H1 (cell line): ENCODE measurements around the gene FBXO11. TPM values are rescaled to one million over a fixed set of nuclear protein-coding genes. Genes with fewer than 3 reads are reported as not detected.

Experiments
- CTCF ChIA-PET: fragments of 300-600 bp; sonication (Branson Sonifier 250); formaldehyde crosslinking; loops from one replicate; lab custom pipeline; 2021; ENCODE audit not compliant: partially characterized antibody; lab: Charles Lee
- POLR2A ChIA-PET: fragments of 300-600 bp; sonication (Branson Sonifier 250); formaldehyde crosslinking; loops from one replicate; lab custom pipeline; 2021; ENCODE audit warnings: inconsistent platforms; ENCODE audit not compliant: partially characterized antibody; lab: Charles Lee
- DNase-seq, 2 experiments: peaks; one replicate each; pipeline versions ENCODE4 v3.0.0 to v3.0.0-alpha.2; 2010 to 2022; ENCODE audit warnings: low spot score in 2 of 2, low read depth in 1 of 2, mixed read lengths in 1 of 2
- FAIRE-seq: peaks from 2 replicates; lab custom pipeline; 2011; peaks lifted over from hg19 to GRCh38; lab: Jason Lieb, UNC
- H2AFZ ChIP-seq: 2 replicates; pipeline ENCODE4 v1.8.1; 2012; ENCODE audit warnings: low read length, inconsistent platforms
- H2AK5ac ChIP-seq: 2 replicates; pipeline ENCODE4 v1.6.1; 2013; ENCODE audit warnings: low read depth, low read length
- H2BK120ac ChIP-seq: replicated peaks from 2 replicates; pipeline ENCODE3; 2013; ENCODE audit warnings: low read depth, low read length, inconsistent platforms
- H2BK12ac ChIP-seq: 2 replicates; pipeline ENCODE4 v1.6.1; 2013; ENCODE audit warnings: low read depth, low read length
- H2BK15ac ChIP-seq: 2 replicates; pipeline ENCODE4 v1.6.1; 2013; ENCODE audit warnings: low read length
- H2BK20ac ChIP-seq: 2 replicates; pipeline ENCODE4 v1.6.1; 2013; ENCODE audit warnings: low read length
- H2BK5ac ChIP-seq: 2 replicates; pipeline ENCODE4 v1.6.1; 2013; ENCODE audit warnings: low read depth, low read length
- H3K14ac ChIP-seq: 2 replicates; pipeline ENCODE4 v1.6.1; 2013; ENCODE audit warnings: inconsistent platforms; ENCODE audit not compliant: insufficient read length
- H3K18ac ChIP-seq: 2 replicates; pipeline ENCODE4 v1.6.1; 2013; ENCODE audit warnings: low read length; ENCODE audit errors: extremely low read depth
- H3K23ac ChIP-seq: 2 replicates; pipeline ENCODE4 v1.6.1; 2013; ENCODE audit warnings: inconsistent platforms; ENCODE audit not compliant: insufficient read length
- H3K23me2 ChIP-seq: 2 replicates; pipeline ENCODE4 v1.6.1; 2013; ENCODE audit warnings: low read depth, low read length
- H3K27ac ChIP-seq: 2 replicates; pipeline ENCODE4 v1.6.1; 2011; ENCODE audit warnings: low read depth, low read length, inconsistent platforms
- H3K27me3 ChIP-seq, 4 experiments: replicated peaks in 1 of 4; 1 replicate in 1 of 4; 2 replicates in 3 of 4; pipeline versions ENCODE4 v1.6.1 to v1.8.1; 2011 to 2013; ENCODE audit warnings: low read length in 3 of 4, mild to moderate bottlenecking in 3 of 4, inconsistent platforms in 2 of 4, mixed read lengths in 2 of 4, moderate library complexity in 1 of 4; ENCODE audit not compliant: control insufficient read depth in 3 of 4, insufficient read depth in 3 of 4; ENCODE audit errors: extremely low read depth in 1 of 4
- H3K36me3 ChIP-seq, 4 experiments: 2 replicates each; pipeline versions ENCODE4 v1.6.1 to v1.8.1; 2011 to 2013; ENCODE audit warnings: mild to moderate bottlenecking in 4 of 4, low read length in 3 of 4, moderate library complexity in 2 of 4, control low read depth in 1 of 4, inconsistent platforms in 1 of 4; ENCODE audit not compliant: insufficient read depth in 4 of 4, control insufficient read depth in 2 of 4
- H3K4ac ChIP-seq: replicated peaks from 2 replicates; pipeline ENCODE3; 2013; ENCODE audit warnings: low read length, low read depth, mixed read lengths, inconsistent platforms; ENCODE audit not compliant: insufficient read length
- H3K4me1 ChIP-seq, 4 experiments: replicated peaks in 1 of 4; 1 replicate in 1 of 4; 2 replicates in 3 of 4; pipeline versions ENCODE4 v1.6.1 to v1.8.1; 2011 to 2013; ENCODE audit warnings: low read length in 3 of 4, inconsistent platforms in 2 of 4, mixed read lengths in 1 of 4; ENCODE audit not compliant: insufficient read depth in 4 of 4, control insufficient read depth in 3 of 4
- H3K4me2 ChIP-seq, 2 experiments: 2 replicates each; pipeline versions ENCODE4 v1.6.1 to v1.8.1; 2011 to 2013; ENCODE audit warnings: low read depth in 2 of 2, low read length in 2 of 2, control low read depth in 1 of 2, inconsistent platforms in 1 of 2, mild to moderate bottlenecking in 1 of 2; ENCODE audit not compliant: insufficient read depth in 1 of 2
- H3K4me3 ChIP-seq, 4 experiments: fragments of 200-600, 300-600 bp in 1 of 4; sonication (generic), shearing (Covaris generic), sonication (Bioruptor Twin) in 1 of 4; 2 replicates each; pipeline versions ENCODE4 v1.5.1 to v1.8.1; 2011 to 2016; ENCODE audit warnings: low read length in 4 of 4, low read depth in 3 of 4, control low read depth in 2 of 4, inconsistent platforms in 2 of 4, mild to moderate bottlenecking in 2 of 4, mixed read lengths in 1 of 4, moderate library complexity in 1 of 4; ENCODE audit not compliant: insufficient read depth in 2 of 4; ENCODE audit errors: extremely low read depth in 1 of 4
- H3K56ac ChIP-seq: replicated peaks from 2 replicates; pipeline ENCODE3; 2013; ENCODE audit warnings: low read depth, mild to moderate bottlenecking, mixed read lengths, low read length, inconsistent platforms; ENCODE audit not compliant: insufficient read length
- H3K79me1 ChIP-seq: 2 replicates; pipeline ENCODE4 v1.6.1; 2013; ENCODE audit warnings: low read depth, low read length, control low read depth
- H3K79me2 ChIP-seq, 2 experiments: 2 replicates each; pipeline versions ENCODE4 v1.6.1 to v1.8.1; 2012 to 2013; ENCODE audit warnings: low read length in 2 of 2, mild to moderate bottlenecking in 2 of 2, inconsistent platforms in 1 of 2; ENCODE audit not compliant: insufficient read depth in 2 of 2, control insufficient read depth in 1 of 2
- H3K9ac ChIP-seq, 4 experiments: replicated peaks in 1 of 4; 1 replicate in 1 of 4; 2 replicates in 3 of 4; pipeline versions ENCODE4 v1.6.1 to v1.8.1; 2011 to 2013; ENCODE audit warnings: low read depth in 3 of 4, low read length in 3 of 4, control low read depth in 2 of 4, mild to moderate bottlenecking in 2 of 4, moderate library complexity in 2 of 4, inconsistent platforms in 1 of 4; ENCODE audit errors: extremely low read depth in 1 of 4
- H3K9me3 ChIP-seq, 2 experiments: 2 replicates each; pipeline versions ENCODE4 v1.6.1 to v1.8.1; 2012 to 2013; ENCODE audit warnings: mild to moderate bottlenecking in 2 of 2, moderate library complexity in 2 of 2, control low read depth in 1 of 2, inconsistent platforms in 1 of 2, low read depth in 1 of 2, low read length in 1 of 2, mixed read lengths in 1 of 2; ENCODE audit not compliant: insufficient read depth in 2 of 2
- H4K20me1 ChIP-seq, 2 experiments: replicated peaks in 1 of 2; 2 replicates each; pipeline versions ENCODE3 to v1.8.1; 2011 to 2013; ENCODE audit warnings: inconsistent platforms in 2 of 2, low read length in 2 of 2, mild to moderate bottlenecking in 1 of 2; ENCODE audit not compliant: insufficient read depth in 2 of 2, control insufficient read depth in 1 of 2
- H4K5ac ChIP-seq: 2 replicates; pipeline ENCODE4 v1.6.1; 2013; ENCODE audit warnings: low read length, low read depth, mixed read lengths, inconsistent platforms; ENCODE audit not compliant: insufficient read length
- H4K8ac ChIP-seq: 2 replicates; pipeline ENCODE4 v1.8.0; 2013; ENCODE audit warnings: mild to moderate bottlenecking, moderate library complexity, low read length, inconsistent platforms; ENCODE audit not compliant: insufficient read depth; ENCODE audit errors: extremely low read depth
- H4K91ac ChIP-seq: replicated peaks from 2 replicates; pipeline ENCODE3; 2013; ENCODE audit warnings: low read length, mixed read lengths, inconsistent platforms; ENCODE audit not compliant: insufficient read length
- ASH2L ChIP-seq: fragments of 200-600, 300-600 bp; sonication (generic); IDR thresholded peaks from one replicate; pipeline ENCODE4 v1.7.1; 2017; ENCODE audit warnings: low read length
- CBX8 ChIP-seq: fragments of 300-800, 300-1000 bp; sonication (generic); IDR thresholded peaks from 2 replicates; pipeline ENCODE4 v1.7.1; 2016; ENCODE audit warnings: low read depth, low read length, borderline replicate concordance
- FOSL1 ChIP-seq: IDR thresholded peaks from 2 replicates; pipeline ENCODE4 v1.6.1; 2011; ENCODE audit warnings: mild to moderate bottlenecking, low read depth, low read length, moderate library complexity; ENCODE audit not compliant: insufficient read depth
- KDM1A ChIP-seq: fragments of 200-600, 300-600 bp; sonication (generic); IDR thresholded peaks from 2 replicates; pipeline ENCODE4 v1.7.1; 2016; ENCODE audit warnings: mild to moderate bottlenecking, low read length, borderline replicate concordance
- POLR2AphosphoS5 ChIP-seq: IDR thresholded peaks from 2 replicates; pipeline ENCODE4 v1.6.1; 2011; ENCODE audit warnings: low read depth, low read length
- RNF2 ChIP-seq: fragments of 200-900, 300-1000 bp; sonication (generic); IDR thresholded peaks from 2 replicates; pipeline ENCODE4 v1.7.1; 2016; ENCODE audit warnings: borderline replicate concordance, low read depth, mild to moderate bottlenecking, antibody characterized with exemption, low read length; ENCODE audit not compliant: poor library complexity, severe bottlenecking; ENCODE audit errors: missing control alignments
- SIX5 ChIP-seq: IDR thresholded peaks from 2 replicates; pipeline ENCODE4 v1.6.1; 2011; ENCODE audit warnings: mild to moderate bottlenecking, low read depth, low read length
- WGBS, 2 experiments: shearing (Covaris generic) in 1 of 2; methylation state at CpG; one replicate each; pipeline versions ENCODE4 v1.1.6 to v1.1.7; 2013 to 2015; ENCODE audit warnings: low lambda C conversion rate in 2 of 2, mixed read lengths in 2 of 2, inconsistent platforms in 1 of 2, low coverage in 1 of 2, missing lambda C conversion rate in 1 of 2; ENCODE audit not compliant: insufficient replicate concordance in 2 of 2, insufficient coverage in 1 of 2, insufficient read length in 1 of 2; ENCODE audit errors: extremely low coverage in 1 of 2, missing lambda C conversion rate in 1 of 2; 5-methylcytosine and 5-hydroxymethylcytosine counted together
- polyA plus RNA-seq, 7 experiments: library from polyadenylated mRNA; depleted of rRNA in 3 of 7; stranded (reverse) in 5 of 7; unstranded in 2 of 7; fragments of >200 nt in 5 of 7; fragments of 200-250 nt in 2 of 7; gene quantifications; 1 replicate in 5 of 7; 2 replicates in 1 of 7; 4 replicates in 1 of 7; pipeline versions ENCODE4 v1.2.1 to v1.2.3, GENCODE V29; 2011 to 2013; ENCODE audit warnings: missing spikeins in 2 of 7, mixed read lengths in 2 of 7
- total RNA-seq: library from RNA; stranded (reverse); fragmentation: NEBNext Ultra II Directional; extraction: Animal tissue kit (Norgen Biotek cat#: 25700); gene quantifications from 2 replicates; pipeline ENCODE4 v1.2.1, GENCODE V29; 2021

The FBXO11 gene
- total and polyA plus RNA-seq, 2 of the 8 experiments (the other 6 are each of a cell fraction or from before 2014, with no cell fraction given), result 21.7 to 57.3 TPM

- H3K56ac ChIP-seq, result no peak overlapping the region
- no peak overlapping the region for H2BK120ac ChIP-seq
- WGBS, 2 experiments, result 91% methylated on average over 2 of the region's 2 CpGs; no CpG with 5 or more reads in 1 of the 2 experiments
- no peak overlapping the region for H4K91ac ChIP-seq
- ChIA-PET POLR2A (interaction anchor here (0.8 kb wide), 1 partner anchor 18 kb away, joined by 4 read pairs; no protein-coding TSS in a partner anchor), CTCF (interaction anchor here (4.6 kb wide), 1 partner anchor 9 kb away, joined by 22 read pairs; no protein-coding TSS in a partner anchor)
- H3K18ac ChIP-seq, result no peak overlapping the region
- no peaks in the 10 kb centered on the region for H3K23me2 ChIP-seq
- H2BK20ac ChIP-seq, result no peak overlapping the region
- H2BK5ac ChIP-seq, result no peak overlapping the region
- H2AK5ac ChIP-seq, result no peak overlapping the region
- no peak overlapping the region for H4K8ac ChIP-seq
- no peak overlapping the region for H3K14ac ChIP-seq
- no peaks in the 10 kb centered on the region for H3K9me3 ChIP-seq
- H3K9ac ChIP-seq, result no peak overlapping the region
- no peak overlapping the region for H2BK12ac ChIP-seq
- no peaks in the 10 kb centered on the region for H3K27me3 ChIP-seq
- no peak for TF ChIP-seq ASH2L
- no peak for TF ChIP-seq CBX8
- no peak for TF ChIP-seq SIX5
- TF ChIP-seq KDM1A, result no peak
- no peak for TF ChIP-seq FOSL1
- TF ChIP-seq POLR2AphosphoS5, result no peak
- TF ChIP-seq RNF2, result no peak
- H2AFZ ChIP-seq, result no peak overlapping the region
- peaks cover 0 to 95% of the 10 kb centered on the region in 2 experiments; a peak in 3 of 4 replicates for H3K79me2 ChIP-seq
- H3K36me3 ChIP-seq, result no peaks in the 10 kb centered on the region; a peak in 1 of 8 replicates
- no peak overlapping the region for H4K5ac ChIP-seq
- no peak overlapping the region for H3K4me2 ChIP-seq
- peaks cover 1 to 3% of the 10 kb centered on the region in 2 experiments for H4K20me1 ChIP-seq
- FAIRE-seq (no peak), DNase-seq (no peak)
- H3K4me1 ChIP-seq, result no peaks in the 10 kb centered on the region
- H3K4me3 ChIP-seq, result no peak overlapping the region
- H3K79me1 ChIP-seq, result peaks cover 10% of the 10 kb centered on the region; the same call in 1 of the 2 replicates
- no peak overlapping the region for H3K27ac ChIP-seq
- H2BK15ac ChIP-seq, result no peak overlapping the region
- H3K4ac ChIP-seq, result no peak overlapping the region
- no peak overlapping the region for H3K23ac ChIP-seq
These were observed 56.9 kb downstream of the FBXO11 start for GRCh38 chr2:47849368-47849767.
